CD14-positive monocyte (primary cell): ENCODE measurements around the gene PTCH2. TPM values are rescaled to one million over a fixed set of nuclear protein-coding genes. Genes with fewer than 3 reads are reported as not detected.

Source experiments
- DNase-seq, 3 donors: peaks; one replicate each; pipeline ENCODE4 v3.0.0-alpha.2; 2011 to 2022
- H2AFZ ChIP-seq: 2 replicates; pipeline ENCODE4 v1.6.0; 2012; ENCODE audit warnings: mild to moderate bottlenecking, low read depth, low read length, inconsistent platforms; ENCODE audit not compliant: insufficient read depth, poor library complexity, severe bottlenecking
- H3K27ac ChIP-seq, 2 donors: 1 replicate in 1 of 2; 2 replicates in 1 of 2; pipeline ENCODE4 v1.5.1; 2012 to 2013; ENCODE audit warnings: low read length in 2 of 2, control low read depth in 1 of 2, inconsistent platforms in 1 of 2, low read depth in 1 of 2, mild to moderate bottlenecking in 1 of 2
- H3K27me3 ChIP-seq, 2 donors: one replicate each; pipeline versions ENCODE4 v1.6.0 to v1.6.1; 2011 to 2013; ENCODE audit warnings: low read length in 2 of 2; ENCODE audit not compliant: control insufficient read depth in 2 of 2, insufficient read depth in 2 of 2
- H3K36me3 ChIP-seq, 2 donors: replicated peaks in 1 of 2; 1 replicate in 1 of 2; 2 replicates in 1 of 2; pipeline versions ENCODE4 v1.5.1 to v1.6.1; 2012 to 2013; ENCODE audit warnings: low read length in 2 of 2, control low read depth in 1 of 2, inconsistent platforms in 1 of 2, mild to moderate bottlenecking in 1 of 2; ENCODE audit not compliant: insufficient read depth in 2 of 2, control insufficient read depth in 1 of 2
- H3K4me1 ChIP-seq, 2 donors: 1 replicate in 1 of 2; 2 replicates in 1 of 2; pipeline versions ENCODE4 v1.5.1 to v1.6.1; 2012 to 2013; ENCODE audit warnings: low read length in 2 of 2, control low read depth in 1 of 2, inconsistent platforms in 1 of 2, mild to moderate bottlenecking in 1 of 2, moderate library complexity in 1 of 2; ENCODE audit not compliant: insufficient read depth in 2 of 2, control insufficient read depth in 1 of 2
- H3K4me2 ChIP-seq: replicated peaks from 2 replicates; pipeline ENCODE3; 2012; ENCODE audit warnings: low read length, moderate library complexity, mild to moderate bottlenecking; ENCODE audit not compliant: poor library complexity, severe bottlenecking; ENCODE audit errors: extremely low read depth
- H3K4me3 ChIP-seq, 3 experiments: fragments of 200-600 bp in 1 of 3; sonication (generic) in 1 of 3; replicated peaks in 1 of 3; 1 replicate in 2 of 3; 2 replicates in 1 of 3; pipeline ENCODE4 v1.5.1; 2011 to 2013; ENCODE audit warnings: low read length in 3 of 3, mild to moderate bottlenecking in 3 of 3, control low read depth in 2 of 3, low read depth in 2 of 3, inconsistent platforms in 1 of 3, moderate library complexity in 1 of 3
- H3K79me2 ChIP-seq: 2 replicates; pipeline ENCODE4 v1.6.0; 2012; ENCODE audit warnings: mild to moderate bottlenecking, control low read depth, inconsistent platforms, low read length, moderate library complexity; ENCODE audit not compliant: insufficient read depth
- H3K9ac ChIP-seq: 2 replicates; pipeline ENCODE4 v1.6.0; 2017; ENCODE audit warnings: low read length, mild to moderate bottlenecking; ENCODE audit not compliant: insufficient read depth, poor library complexity, severe bottlenecking
- H3K9me3 ChIP-seq, 2 donors: replicated peaks in 1 of 2; 1 replicate in 1 of 2; 2 replicates in 1 of 2; pipeline versions ENCODE4 v1.5.1 to v1.6.1; 2012 to 2013; ENCODE audit warnings: low read length in 2 of 2, control low read depth in 1 of 2; ENCODE audit not compliant: control insufficient read depth in 1 of 2, insufficient read depth in 1 of 2
- H4K20me1 ChIP-seq: 2 replicates; pipeline ENCODE4 v1.6.0; 2012; ENCODE audit warnings: mild to moderate bottlenecking, low read length, control low read depth, moderate library complexity; ENCODE audit not compliant: insufficient read depth
- H3K27ac Mint-ChIP-seq, 7 donors: one replicate each; pipeline ENCODE4 v1.8.0; 2020; ENCODE audit warnings: mild to moderate bottlenecking in 7 of 7, mixed read lengths in 7 of 7, moderate library complexity in 6 of 7, inconsistent platforms in 2 of 7
- H3K27me3 Mint-ChIP-seq, 3 donors: one replicate each; pipeline ENCODE4 v1.8.0; 2021 to 2022; ENCODE audit warnings: low read depth in 3 of 3, mild to moderate bottlenecking in 3 of 3, mixed read lengths in 3 of 3, moderate library complexity in 3 of 3, inconsistent platforms in 1 of 3
- H3K36me3 Mint-ChIP-seq, 2 donors: one replicate each; pipeline ENCODE4 v1.8.0; 2020; ENCODE audit warnings: mixed read lengths in 2 of 2, inconsistent platforms in 1 of 2, mild to moderate bottlenecking in 1 of 2
- H3K4me1 Mint-ChIP-seq: one replicate; pipeline ENCODE4 v1.8.0; 2020; ENCODE audit warnings: mild to moderate bottlenecking, mixed read lengths
- H3K4me3 Mint-ChIP-seq, 2 donors: one replicate each; pipeline ENCODE4 v1.8.0; 2020; ENCODE audit warnings: mild to moderate bottlenecking in 2 of 2, mixed read lengths in 2 of 2, moderate library complexity in 1 of 2
- H3K9me3 Mint-ChIP-seq, 7 donors: one replicate each; pipeline ENCODE4 v1.8.0; 2020 to 2022; ENCODE audit warnings: mixed read lengths in 7 of 7, mild to moderate bottlenecking in 6 of 7, moderate library complexity in 6 of 7, inconsistent platforms in 2 of 7
- WGBS: methylation state at CpG from one replicate; pipeline ENCODE4 v1.1.5; 2013; ENCODE audit warnings: missing lambda C conversion rate; ENCODE audit not compliant: insufficient coverage; 5-methylcytosine and 5-hydroxymethylcytosine counted together
- intact Hi-C, 2 donors: fragments of 100-400 bp; cut with micrococcal nuclease; formaldehyde crosslinking; loops; one replicate each; pipeline versions ENCODE4 v1.15.0 to v1.15.1; 2023
- polyA plus RNA-seq, 3 donors: library from polyadenylated mRNA; depleted of rRNA in 1 of 3; unstranded in 2 of 3; stranded (reverse) in 1 of 3; fragments of 300-500 nt in 2 of 3; fragments of >200 nt in 1 of 3; fragmentation: Illumina TruSeq in 2 of 3; gene quantifications; 1 replicate in 2 of 3; 2 replicates in 1 of 3; pipeline ENCODE4 v1.2.3, GENCODE V29; 2012 to 2021
- TF ChIP-seq, protein P1 (sequence below): fragments of 200-600 bp; IDR thresholded peaks from one replicate; pipeline ENCODE4 v1.8.0; 2022; ENCODE audit warnings: antibody characterized with exemption, mild to moderate bottlenecking

Gene PTCH2
- polyA plus RNA-seq, 3 donors: 0.18 to 0.71 (median 0.22) TPM

DNA sequence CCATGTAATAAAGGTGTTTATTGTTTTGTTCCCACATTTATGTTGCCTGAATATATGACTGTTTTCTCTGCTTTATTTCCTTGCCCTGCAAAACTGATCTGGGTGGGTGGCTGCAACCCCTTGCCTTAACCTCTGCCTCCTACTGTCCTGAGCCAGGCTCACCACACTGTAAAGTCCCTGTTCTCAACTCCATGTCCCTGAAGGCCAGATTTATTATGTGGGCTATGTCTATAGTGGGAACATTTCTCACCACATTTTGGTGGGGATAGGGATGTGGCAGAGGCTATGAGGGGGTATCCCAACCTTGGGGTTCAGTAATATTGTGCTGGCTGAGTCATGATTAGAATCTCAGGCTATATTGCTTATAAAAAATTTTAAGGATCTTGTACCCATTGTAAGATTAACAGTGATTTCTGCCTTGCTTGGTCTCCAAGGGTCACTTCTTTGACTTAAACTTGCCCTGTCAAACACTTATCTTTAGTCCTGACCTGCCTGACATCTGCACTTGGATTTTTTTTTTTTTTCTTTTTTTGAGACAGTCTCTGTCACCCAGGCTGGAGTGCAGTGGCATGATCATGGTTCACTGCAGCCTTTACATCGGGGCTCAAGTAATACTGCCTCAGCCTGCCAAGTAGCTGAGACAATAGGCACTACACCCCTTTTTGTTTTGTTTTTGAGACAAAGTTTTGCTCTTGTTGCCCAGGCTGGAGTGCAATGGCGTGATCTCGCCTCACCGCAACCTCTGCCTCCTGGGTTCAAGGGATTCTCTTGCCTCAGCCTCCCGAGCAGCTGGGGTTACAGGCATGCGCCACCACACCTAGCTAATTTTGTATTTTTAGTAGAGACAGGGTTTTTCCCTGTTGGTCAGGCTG, 64.1 kb downstream of the PTCH2 start:
- no peaks in the 10 kb centered on the region for H3K9me3 ChIP-seq
- H3K36me3 ChIP-seq: peaks cover 32 to 54% of the 10 kb centered on the region in 2 donors
- 96% methylated on average over 5 of the region's 6 CpGs for WGBS
- Mint-ChIP-seq H3K36me3 (peaks cover 52 to 57% of the 10 kb centered on the region in 2 donors), H3K9me3 (no peaks in the 10 kb centered on the region), H3K4me1 (peaks cover 39% of the 10 kb centered on the region), H3K27me3 (peaks cover 0 to 3% (median 0%) of the 10 kb centered on the region in 3 donors), H3K27ac (peak overlapping the region in 6 of 7 donors; percentile 27 to 75 (median 52)), H3K4me3 (no peak overlapping the region)
- intact Hi-C loops: loop anchor here (5.0 to 10.0 kb wide), 4 partner anchors 37 to 523 kb away; partner anchors contain the start of gene EIF2B3 (in 1 of the 2)
- H3K9ac ChIP-seq: no peak overlapping the region
- peaks cover 34% of the 10 kb centered on the region for H3K79me2 ChIP-seq
- no peak overlapping the region for H2AFZ ChIP-seq
- H3K4me1 ChIP-seq: peaks cover 27 to 37% of the 10 kb centered on the region in 2 donors
- no peak overlapping the region for H3K27ac ChIP-seq
- H3K4me3 ChIP-seq: no peak overlapping the region
- peaks cover 45% of the 10 kb centered on the region for H4K20me1 ChIP-seq
- H3K4me2 ChIP-seq: no peak overlapping the region
- no peak for DNase-seq
- no peaks in the 10 kb centered on the region for H3K27me3 ChIP-seq
- TF ChIP-seq, protein P1, sequence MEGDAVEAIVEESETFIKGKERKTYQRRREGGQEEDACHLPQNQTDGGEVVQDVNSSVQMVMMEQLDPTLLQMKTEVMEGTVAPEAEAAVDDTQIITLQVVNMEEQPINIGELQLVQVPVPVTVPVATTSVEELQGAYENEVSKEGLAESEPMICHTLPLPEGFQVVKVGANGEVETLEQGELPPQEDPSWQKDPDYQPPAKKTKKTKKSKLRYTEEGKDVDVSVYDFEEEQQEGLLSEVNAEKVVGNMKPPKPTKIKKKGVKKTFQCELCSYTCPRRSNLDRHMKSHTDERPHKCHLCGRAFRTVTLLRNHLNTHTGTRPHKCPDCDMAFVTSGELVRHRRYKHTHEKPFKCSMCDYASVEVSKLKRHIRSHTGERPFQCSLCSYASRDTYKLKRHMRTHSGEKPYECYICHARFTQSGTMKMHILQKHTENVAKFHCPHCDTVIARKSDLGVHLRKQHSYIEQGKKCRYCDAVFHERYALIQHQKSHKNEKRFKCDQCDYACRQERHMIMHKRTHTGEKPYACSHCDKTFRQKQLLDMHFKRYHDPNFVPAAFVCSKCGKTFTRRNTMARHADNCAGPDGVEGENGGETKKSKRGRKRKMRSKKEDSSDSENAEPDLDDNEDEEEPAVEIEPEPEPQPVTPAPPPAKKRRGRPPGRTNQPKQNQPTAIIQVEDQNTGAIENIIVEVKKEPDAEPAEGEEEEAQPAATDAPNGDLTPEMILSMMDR: no peak

DNA sequence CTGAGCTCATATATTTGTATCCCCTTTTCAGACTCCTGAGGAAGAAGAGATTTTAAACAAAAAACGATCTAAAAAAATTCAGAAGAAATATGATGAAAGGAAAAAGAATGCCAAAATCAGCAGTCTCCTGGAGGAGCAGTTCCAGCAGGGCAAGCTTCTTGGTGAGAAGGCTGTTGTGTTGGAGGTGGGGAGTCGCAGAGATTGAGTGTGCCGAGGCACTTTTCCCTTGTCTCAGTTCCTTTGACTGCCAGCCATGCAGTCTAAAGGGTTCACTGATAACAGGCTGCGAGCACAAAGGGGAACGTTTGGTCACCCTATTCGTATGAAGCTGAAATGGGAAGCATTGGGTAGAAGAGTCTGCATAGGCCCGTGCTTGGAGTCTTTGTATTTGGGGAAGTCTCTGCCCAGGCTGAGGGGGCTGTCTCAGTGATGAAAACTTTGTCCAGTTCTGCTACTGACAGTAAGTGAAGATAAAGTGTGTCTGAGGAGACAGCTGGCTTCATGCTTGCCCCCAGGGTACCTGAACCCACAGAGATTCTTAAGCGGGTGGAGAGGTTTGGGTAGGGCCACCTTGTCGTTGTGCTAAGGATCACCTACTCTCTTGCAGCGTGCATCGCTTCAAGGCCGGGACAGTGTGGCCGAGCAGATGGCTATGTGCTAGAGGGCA, 65.0 kb downstream of the PTCH2 start:
- Histone ChIP-seq H2AFZ (no peak overlapping the region), H3K36me3 (peaks cover 32 to 54% of the 10 kb centered on the region in 2 donors), H3K79me2 (peaks cover 34% of the 10 kb centered on the region), H3K4me3 (no peak overlapping the region), H3K9ac (no peak overlapping the region), H3K27me3 (no peaks in the 10 kb centered on the region), H3K4me1 (peaks cover 23 to 31% of the 10 kb centered on the region in 2 donors), H4K20me1 (peaks cover 45% of the 10 kb centered on the region), H3K27ac (peak overlapping the region in 1 of 2 donors; percentile 93), H3K9me3 (no peaks in the 10 kb centered on the region), H3K4me2 (no peak overlapping the region)
- Mint-ChIP-seq H3K27ac (peak overlapping the region; percentile 30 to 79 (median 66)), H3K36me3 (peaks cover 46 to 57% of the 10 kb centered on the region in 2 donors), H3K4me3 (no peak overlapping the region), H3K4me1 (peaks cover 34% of the 10 kb centered on the region), H3K27me3 (peaks cover 0 to 3% (median 0%) of the 10 kb centered on the region in 3 donors), H3K9me3 (no peaks in the 10 kb centered on the region)
- intact Hi-C loops: loop anchor here (5.0 to 10.0 kb wide), 4 partner anchors 36 to 524 kb away; partner anchors contain the start of gene EIF2B3 (in 1 of the 2)
- TF ChIP-seq, protein P1: no peak
- 49% methylated on average over 8 of the region's 13 CpGs for WGBS
- DNase-seq: no peak
